ENCODE data around the gene GET4.

The GET4 gene

GRCh38 chr7:874031-874749 lies 2.2 kb upstream of the GET4 start:
- no peak overlapping the region for H3K4me3 ChIP-seq (ENCODE audit: low read depth, low read length)

GRCh38 chr7:875051-875450 lies 1.3 kb upstream of the GET4 start:
- in situ Hi-C loops (cut with HindIII; ENCODE audit: low sequenced_read_pairs): no loop called here
- no peak overlapping the region for H3K4me3 ChIP-seq (ENCODE audit: low read depth, low read length)
- DNase-seq (ENCODE audit: low read depth, low spot score): no peak
- TF ChIP-seq CTCF (IDR thresholded peaks at IDR 0.05; ENCODE audit: low read depth, low read length): no peak

More at GRCh38 chr7:874031-874749, 2.2 kb upstream of the GET4 start:
- no peak for DNase-seq (ENCODE audit: low read depth, low spot score)
- in situ Hi-C loops (cut with HindIII; ENCODE audit: low sequenced_read_pairs): no loop called here
- TF ChIP-seq CTCF (IDR thresholded peaks at IDR 0.05; ENCODE audit: low read depth, low read length): no peak

DNA sequence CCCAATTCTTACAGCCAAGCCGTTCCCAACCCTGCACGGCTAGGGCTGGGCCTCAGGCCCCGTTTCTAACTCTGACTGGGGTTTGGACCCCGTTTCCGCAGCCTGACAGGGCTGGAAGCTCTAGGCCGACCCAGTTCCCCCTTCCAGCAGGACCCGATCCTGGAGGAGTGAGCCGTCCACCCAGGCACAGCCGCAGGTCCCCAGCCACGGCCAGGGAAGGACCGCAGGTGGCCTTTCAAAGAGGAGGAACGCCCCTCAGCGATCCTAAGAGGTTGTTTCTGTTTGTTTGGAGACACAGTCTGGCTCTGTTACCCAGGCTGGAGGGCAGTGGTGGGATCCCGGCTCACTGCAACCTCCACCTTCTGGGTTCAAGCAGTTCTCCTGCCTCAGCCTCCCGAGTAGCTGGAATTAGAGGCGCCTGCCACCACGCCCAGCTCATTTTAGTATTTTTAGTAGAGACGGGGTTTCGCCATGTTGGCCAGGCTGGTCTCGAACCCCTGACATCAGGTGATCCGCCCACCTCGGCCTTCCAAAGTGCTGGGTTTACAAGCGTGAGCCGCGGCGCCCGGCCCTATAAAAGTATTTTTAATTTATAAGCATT lies 778 bp upstream of the GET4 start:
- in situ Hi-C loops (cut with HindIII; ENCODE audit: low sequenced_read_pairs): no loop called here
- no peak for DNase-seq (ENCODE audit: low read depth, low spot score)
- peak overlapping the region; percentile 21 for H3K4me3 ChIP-seq (ENCODE audit: low read depth, low read length)
- no peak for TF ChIP-seq CTCF (IDR thresholded peaks at IDR 0.05; ENCODE audit: low read depth, low read length)

- H3K4me3 ChIP-seq (ENCODE audit: low read depth, low read length): peak overlapping the region; percentile 90
- TF ChIP-seq CTCF (IDR thresholded peaks at IDR 0.05; ENCODE audit: low read depth, low read length): no peak
- in situ Hi-C loops (cut with HindIII; ENCODE audit: low sequenced_read_pairs): no loop called here
- no peak for DNase-seq (ENCODE audit: low read depth, low spot score)
Measured at GRCh38 chr7:876972-877311, 588 bp downstream of the GET4 start.

DNA sequence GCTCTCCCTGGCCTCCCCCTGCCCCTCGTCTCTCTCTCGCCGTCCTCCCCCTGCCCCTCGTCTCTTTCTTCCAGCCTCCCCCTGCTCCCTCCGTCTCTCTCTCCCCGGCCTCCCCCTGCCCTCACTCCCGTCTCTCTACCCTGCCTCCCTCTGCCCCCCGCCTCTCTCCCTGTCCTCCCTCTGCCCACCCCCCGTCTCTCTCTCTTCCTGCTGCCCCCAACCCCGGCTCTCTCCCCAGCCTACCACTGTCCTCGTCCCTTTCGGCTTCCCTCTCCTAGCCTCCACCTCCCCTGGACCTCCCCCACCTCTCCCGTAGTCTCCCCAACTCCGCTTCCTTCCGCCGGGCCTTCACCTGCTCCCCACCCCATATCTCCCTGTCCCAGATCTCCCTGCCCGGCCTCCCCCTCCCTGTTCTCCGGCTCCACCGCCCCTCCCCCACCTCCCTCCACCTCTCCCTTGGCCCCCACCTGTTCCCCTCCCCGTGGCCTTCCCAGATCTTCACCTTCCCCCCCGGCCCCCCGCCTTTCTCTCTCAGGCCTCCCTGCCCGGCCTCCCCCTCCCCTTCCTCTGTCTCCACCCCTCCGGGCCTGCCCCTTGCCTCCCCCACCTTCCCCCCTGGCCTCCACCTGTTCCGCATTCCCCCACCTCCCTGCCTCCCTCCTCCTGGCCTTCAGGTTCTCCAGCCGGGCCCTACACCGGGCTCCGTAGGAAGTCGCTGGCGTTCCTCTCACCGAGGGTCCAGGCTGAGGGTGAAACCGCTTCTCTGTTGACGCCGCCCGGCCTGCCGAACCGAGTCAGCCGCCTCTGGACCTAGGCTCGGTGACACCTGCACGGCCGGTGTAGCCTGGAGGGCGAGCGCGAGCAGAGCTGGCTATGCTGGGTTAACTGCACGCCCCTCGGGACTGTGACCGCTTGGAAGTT lies 1.2 kb downstream of the GET4 start:
- no peak for DNase-seq (ENCODE audit: low read depth, low spot score)
- no peak for TF ChIP-seq CTCF (IDR thresholded peaks at IDR 0.05; ENCODE audit: low read depth, low read length)

GRCh38 chr7:879093-879492 lies 2.7 kb downstream of the GET4 start:
- in situ Hi-C loops (cut with HindIII; ENCODE audit: low sequenced_read_pairs): no loop called here
- TF ChIP-seq CTCF (IDR thresholded peaks at IDR 0.05; ENCODE audit: low read depth, low read length): no peak
- H3K4me3 ChIP-seq (ENCODE audit: low read depth, low read length): no peak overlapping the region
- no peak for DNase-seq (ENCODE audit: low read depth, low spot score)

More for the DNA sequence above, 1.2 kb downstream of the GET4 start:
- H3K4me3 ChIP-seq (ENCODE audit: low read depth, low read length): peak overlapping the region; percentile 90
- in situ Hi-C loops (cut with HindIII; ENCODE audit: low sequenced_read_pairs): no loop called here
